ENCODE data around the gene MYRIP. TPM values are rescaled to one million over a fixed set of nuclear protein-coding genes. Genes with fewer than 3 reads are reported as not detected.

MYRIP gene
- total and polyA plus RNA-seq, 10 donors: 1.5 to 35.2 (median 16.2) TPM

DNA sequence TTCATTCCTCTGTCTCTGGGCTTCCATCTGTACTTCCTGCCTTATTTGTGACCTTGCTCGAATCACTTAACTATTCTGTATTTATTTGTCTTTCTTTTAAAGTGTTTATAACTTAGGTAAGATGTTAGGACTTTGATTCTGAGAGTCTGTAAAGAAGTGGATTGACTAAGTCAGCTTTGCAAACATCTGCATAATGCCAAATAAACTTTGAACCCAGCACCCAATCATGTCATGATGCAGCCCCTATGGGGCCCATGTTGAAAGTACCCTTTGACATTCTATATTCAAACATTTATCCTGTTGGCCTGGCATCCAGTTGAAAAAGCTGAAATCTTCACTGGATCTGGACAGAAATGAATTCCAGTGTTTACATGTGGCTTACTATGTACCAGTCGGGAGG, 3.8 kb upstream of the MYRIP start:
- Histone ChIP-seq H3K4me1 (peaks cover 3 to 29% (median 12%) of the 10 kb centered on the region in 6 donors), H3K9me3 (peaks cover 0 to 18% (median 8%) of the 10 kb centered on the region in 8 donors), H3K36me3 (no peaks in the 10 kb centered on the region), H3K27me3 (replicated peaks in 1 of 7) (peaks cover 0 to 41% (median 13%) of the 10 kb centered on the region in 7 donors), H3K27ac (no peak overlapping the region), H3K4me3 (no peak overlapping the region)
- WGBS, 5 donors: 69 to 84% (median 82%) methylated on average over 2 of the region's 2 CpGs
- intact Hi-C loops (cut with DNase I; ENCODE audit: low total_unique reads): no loop called here
- TF ChIP-seq POLR2AphosphoS5 (IDR thresholded peaks at IDR 0.05) (no peak), CTCF (IDR thresholded peaks at IDR 0.05 in 8 of 11, conservative IDR thresholded peaks at IDR 0.05 in 3 of 11) (no peak), POLR2A (IDR thresholded peaks at IDR 0.05) (no peak)
- no peak for DNase-seq

DNA sequence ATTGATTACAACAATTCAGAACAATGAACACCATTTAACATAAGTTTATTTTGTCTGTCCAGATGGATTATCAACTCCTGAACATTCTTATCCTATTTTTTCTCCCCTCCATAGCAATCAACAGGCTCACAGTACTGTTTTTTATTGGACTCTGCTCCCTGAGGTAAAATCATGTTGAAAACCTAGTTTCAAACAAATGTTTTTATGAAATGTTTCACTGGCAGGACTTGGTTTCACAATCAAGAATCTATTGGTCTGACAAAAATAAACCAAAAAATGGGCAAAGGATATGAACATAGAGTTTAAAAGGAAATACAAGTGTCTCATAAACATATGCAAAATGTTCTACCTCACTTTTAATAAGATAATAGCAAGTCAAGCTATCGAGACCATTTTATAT, 2.6 kb upstream of the MYRIP start:
- H3K9me3 ChIP-seq: peaks cover 0 to 18% (median 8%) of the 10 kb centered on the region in 8 donors
- H3K27me3 ChIP-seq (replicated peaks in 1 of 7): peaks cover 0 to 53% (median 16%) of the 10 kb centered on the region in 7 donors
- no peak for TF ChIP-seq POLR2A (IDR thresholded peaks at IDR 0.05)
- no peak for TF ChIP-seq CTCF (IDR thresholded peaks at IDR 0.05 in 8 of 11, conservative IDR thresholded peaks at IDR 0.05 in 3 of 11)
- no peak for TF ChIP-seq POLR2AphosphoS5 (IDR thresholded peaks at IDR 0.05)
- H3K27ac ChIP-seq: no peak overlapping the region
- intact Hi-C loops (cut with DNase I; ENCODE audit: low total_unique reads): no loop called here
- 84 to 98% (median 93%) methylated on average over 1 of the region's 1 CpG for WGBS, 5 donors
- H3K4me1 ChIP-seq: peaks cover 3 to 30% (median 13%) of the 10 kb centered on the region in 6 donors
- no peak for DNase-seq
- H3K36me3 ChIP-seq: no peaks in the 10 kb centered on the region
- no peak overlapping the region for H3K4me3 ChIP-seq

GRCh38 chr3:39808467-39809180, 785 bp upstream of the MYRIP start:
- H3K9me3 ChIP-seq: peaks cover 0 to 7% (median 4%) of the 10 kb centered on the region in 8 donors
- DNase-seq: no peak
- H3K4me1 ChIP-seq: peaks cover 3 to 30% (median 13%) of the 10 kb centered on the region in 6 donors
- peaks cover 0 to 65% (median 16%) of the 10 kb centered on the region in 7 donors for H3K27me3 ChIP-seq (replicated peaks in 1 of 7)
- 16 to 20% (median 18%) methylated on average over 25 to 26 of the region's 26 CpGs for WGBS, 5 donors
- H3K27ac ChIP-seq: peak overlapping the region in 4 of 8 donors; percentile 53 to 75 (median 63)
- H3K4me3 ChIP-seq: peak overlapping the region in 7 of 8 donors; percentile 4 to 73 (median 50)
- intact Hi-C loops (cut with DNase I; ENCODE audit: low total_unique reads): no loop called here
- TF ChIP-seq POLR2AphosphoS5 (IDR thresholded peaks at IDR 0.05) (no peak), POLR2A (IDR thresholded peaks at IDR 0.05) (no peak)
- H3K36me3 ChIP-seq: no peaks in the 10 kb centered on the region

- intact Hi-C loops (cut with DNase I; ENCODE audit: low total_unique reads): no loop called here
- H3K4me3 ChIP-seq: peak overlapping the region; percentile 44 to 73 (median 51)
- DNase-seq: peak; percentile 71
- H3K36me3 ChIP-seq: no peaks in the 10 kb centered on the region
- no peak for TF ChIP-seq POLR2AphosphoS5 (IDR thresholded peaks at IDR 0.05)
- no peak for TF ChIP-seq CTCF (IDR thresholded peaks at IDR 0.05 in 8 of 11, conservative IDR thresholded peaks at IDR 0.05 in 3 of 11)
- TF ChIP-seq POLR2A (IDR thresholded peaks at IDR 0.05): no peak
- WGBS, 5 donors: 2 to 17% (median 2%) methylated on average over 6 to 48 of the region's 48 CpGs
- H3K27me3 ChIP-seq (replicated peaks in 1 of 7): peaks cover 0 to 64% (median 16%) of the 10 kb centered on the region in 7 donors
- H3K27ac ChIP-seq: peak overlapping the region in 7 of 8 donors; percentile 51 to 80 (median 65)
- no peaks in the 10 kb centered on the region for H3K9me3 ChIP-seq
- H3K4me1 ChIP-seq: peaks cover 3 to 27% (median 13%) of the 10 kb centered on the region in 6 donors
Observed at GRCh38 chr3:39809995-39810595, 686 bp downstream of the MYRIP start.
